Smooth muscle cell (in vitro differentiated cells): ENCODE results near the gene PEPD. TPM values are rescaled to one million over a fixed set of nuclear protein-coding genes. Genes with fewer than 3 reads are reported as not detected.

Experiments
- DNase-seq: peaks from one replicate; lab custom pipeline; 2025; ENCODE audit not compliant: unreplicated experiment; lab: John Stamatoyannopoulos, UW
- H2AFZ ChIP-seq: fragments of 200-600 bp; sonication (generic); 2 replicates; pipeline ENCODE4 v1.6.0; 2016; ENCODE audit warnings: antibody characterized with exemption, low read depth, mild to moderate bottlenecking
- H3F3A ChIP-seq: fragments of 200-600 bp; sonication (generic); 2 replicates; pipeline ENCODE4 v1.6.0; 2017; ENCODE audit warnings: antibody characterized with exemption, low read depth
- H3K27ac ChIP-seq: fragments of 200-600 bp; sonication (generic); 2 replicates; pipeline ENCODE4 v1.5.1; 2016; ENCODE audit warnings: low read depth, mild to moderate bottlenecking
- H3K27me3 ChIP-seq: fragments of 200-600 bp; sonication (generic); 2 replicates; pipeline ENCODE4 v1.6.1; 2016; ENCODE audit warnings: low read depth, mild to moderate bottlenecking
- H3K36me3 ChIP-seq: fragments of 200-600 bp; sonication (generic); 2 replicates; pipeline ENCODE4 v1.5.1; 2016; ENCODE audit warnings: low read depth
- H3K4me1 ChIP-seq: fragments of 200-600 bp; sonication (generic); 2 replicates; pipeline ENCODE4 v1.5.1; 2016; ENCODE audit warnings: low read depth
- H3K4me2 ChIP-seq: fragments of 200-600 bp; sonication (generic); 2 replicates; pipeline ENCODE4 v1.6.0; 2016; ENCODE audit warnings: mild to moderate bottlenecking
- H3K4me3 ChIP-seq: fragments of 200-600 bp; sonication (generic); 2 replicates; pipeline ENCODE4 v1.5.1; 2016; ENCODE audit warnings: mild to moderate bottlenecking
- H3K79me2 ChIP-seq: fragments of 200-600 bp; sonication (generic); 2 replicates; pipeline ENCODE4 v1.6.0; 2016; ENCODE audit warnings: low read depth, mild to moderate bottlenecking
- H3K9ac ChIP-seq: fragments of 200-600 bp; sonication (generic); 2 replicates; pipeline ENCODE4 v1.6.0; 2016; ENCODE audit warnings: low read depth
- H3K9me3 ChIP-seq: fragments of 200-600 bp; sonication (generic); replicated peaks from 2 replicates; pipeline ENCODE4 v1.5.1; 2016; ENCODE audit warnings: low read depth
- H4K20me1 ChIP-seq: fragments of 200-600 bp; sonication (generic); 2 replicates; pipeline ENCODE4 v1.6.0; 2016; ENCODE audit warnings: low read depth
- WGBS: methylation state at CpG from one replicate; pipeline ENCODE4 v1.1.7; 2016; ENCODE audit warnings: low lambda C conversion rate; 5-methylcytosine and 5-hydroxymethylcytosine counted together
- polyA plus RNA-seq: library from polyadenylated mRNA; unstranded; fragments of >200 nt; fragmentation: Nextera tagmentation; extraction: Ambion mirVana; gene quantifications from 2 replicates; pipeline ENCODE4 v1.2.1, GENCODE V29; 2016
- total RNA-seq: library from RNA; depleted of rRNA; stranded (reverse); fragments of >200 nt; gene quantifications from 2 replicates; pipeline ENCODE4 v1.2.3, GENCODE V29; 2014
- TF ChIP-seq, protein P1 (sequence below): fragments of 200-600 bp; sonication (generic); IDR thresholded peaks from 2 replicates; pipeline ENCODE4 v1.5.1; 2017; ENCODE audit warnings: borderline replicate concordance, mild to moderate bottlenecking, antibody characterized with exemption; ENCODE audit not compliant: insufficient read depth, poor library complexity, severe bottlenecking

PEPD gene
- total and polyA plus RNA-seq, 2 experiments from 2014 or later: 57.2 to 70.4 TPM

DNA sequence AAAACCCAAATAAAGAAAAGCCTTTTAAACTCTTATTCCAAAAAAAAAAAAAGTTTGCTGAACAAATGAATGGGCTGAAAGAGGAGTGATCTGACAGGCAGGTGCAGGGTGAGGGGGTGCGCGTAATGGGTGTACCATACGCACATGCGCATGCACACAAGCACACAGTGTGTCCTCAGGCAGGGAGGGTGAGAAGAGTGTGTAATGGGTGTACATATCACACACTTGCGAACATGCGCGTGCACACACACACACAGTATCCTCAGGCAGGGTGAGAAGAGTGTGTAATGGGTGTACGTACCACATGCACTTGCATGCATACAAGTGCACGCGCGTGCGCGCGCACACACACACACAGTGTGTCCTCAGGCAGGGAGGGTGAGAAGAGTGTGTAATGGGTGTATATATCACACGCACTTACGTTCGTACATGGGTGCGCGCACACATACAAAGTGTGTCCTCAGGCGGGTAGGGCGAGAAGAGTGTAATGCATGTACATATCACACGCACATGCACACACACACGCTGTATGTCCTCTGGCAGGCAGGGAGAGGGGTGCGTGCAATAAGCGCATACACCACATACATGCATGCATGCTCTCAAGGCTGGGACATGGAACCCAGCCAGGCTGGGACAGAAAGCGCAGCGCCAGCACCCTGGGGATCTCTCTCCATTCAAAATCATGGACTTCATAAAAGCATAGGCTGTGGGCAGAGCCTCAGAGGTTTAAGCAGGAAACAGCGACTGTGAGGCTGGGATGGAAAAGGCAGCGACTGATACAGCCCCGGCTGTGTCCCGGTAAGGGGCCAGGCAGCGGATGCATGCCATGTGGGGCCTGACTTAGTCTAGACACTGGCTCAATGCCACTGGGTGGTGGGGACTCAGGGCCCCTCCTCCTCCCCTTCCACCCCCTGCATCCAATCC lies 77.7 kb downstream of the PEPD start:
- TF ChIP-seq, protein P1, sequence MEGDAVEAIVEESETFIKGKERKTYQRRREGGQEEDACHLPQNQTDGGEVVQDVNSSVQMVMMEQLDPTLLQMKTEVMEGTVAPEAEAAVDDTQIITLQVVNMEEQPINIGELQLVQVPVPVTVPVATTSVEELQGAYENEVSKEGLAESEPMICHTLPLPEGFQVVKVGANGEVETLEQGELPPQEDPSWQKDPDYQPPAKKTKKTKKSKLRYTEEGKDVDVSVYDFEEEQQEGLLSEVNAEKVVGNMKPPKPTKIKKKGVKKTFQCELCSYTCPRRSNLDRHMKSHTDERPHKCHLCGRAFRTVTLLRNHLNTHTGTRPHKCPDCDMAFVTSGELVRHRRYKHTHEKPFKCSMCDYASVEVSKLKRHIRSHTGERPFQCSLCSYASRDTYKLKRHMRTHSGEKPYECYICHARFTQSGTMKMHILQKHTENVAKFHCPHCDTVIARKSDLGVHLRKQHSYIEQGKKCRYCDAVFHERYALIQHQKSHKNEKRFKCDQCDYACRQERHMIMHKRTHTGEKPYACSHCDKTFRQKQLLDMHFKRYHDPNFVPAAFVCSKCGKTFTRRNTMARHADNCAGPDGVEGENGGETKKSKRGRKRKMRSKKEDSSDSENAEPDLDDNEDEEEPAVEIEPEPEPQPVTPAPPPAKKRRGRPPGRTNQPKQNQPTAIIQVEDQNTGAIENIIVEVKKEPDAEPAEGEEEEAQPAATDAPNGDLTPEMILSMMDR: no peak
- H3K36me3 ChIP-seq: no peaks in the 10 kb centered on the region
- WGBS: 95% methylated on average over 32 of the region's 32 CpGs
- DNase-seq: no peak
- no peak overlapping the region for H2AFZ ChIP-seq
- no peaks in the 10 kb centered on the region for H3K27me3 ChIP-seq
- no peaks in the 10 kb centered on the region for H3K9me3 ChIP-seq
- no peaks in the 10 kb centered on the region for H3K79me2 ChIP-seq
- no peak overlapping the region for H3K27ac ChIP-seq
- no peak overlapping the region for H3K9ac ChIP-seq
- H3K4me1 ChIP-seq: no peaks in the 10 kb centered on the region
- H3K4me2 ChIP-seq: no peak overlapping the region
- H3F3A ChIP-seq: no peaks in the 10 kb centered on the region
- no peaks in the 10 kb centered on the region for H4K20me1 ChIP-seq
- H3K4me3 ChIP-seq: no peak overlapping the region

DNA sequence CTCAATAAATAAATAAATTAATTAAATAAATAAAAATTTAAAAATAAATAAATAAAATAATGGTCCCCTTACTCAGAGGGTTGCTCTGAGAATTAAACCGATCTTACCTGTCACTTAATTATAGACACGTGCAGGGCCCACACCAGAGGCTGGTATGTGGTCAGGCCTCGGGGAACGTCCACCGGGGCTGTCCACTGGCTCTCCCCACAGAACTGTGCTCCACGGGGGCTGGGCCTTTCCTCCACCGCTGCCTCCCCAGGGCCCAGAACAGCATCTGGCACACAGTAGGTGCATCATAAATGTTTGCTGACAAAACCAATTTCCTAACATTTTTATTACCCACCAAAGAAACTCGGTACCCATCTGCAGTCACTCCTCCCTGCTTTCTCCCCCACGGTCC lies 78.9 kb downstream of the PEPD start:
- Histone ChIP-seq H3K36me3 (no peaks in the 10 kb centered on the region), H3K4me1 (no peaks in the 10 kb centered on the region), H3K79me2 (no peaks in the 10 kb centered on the region), H3K9me3 (no peaks in the 10 kb centered on the region), H2AFZ (no peak overlapping the region), H3K27me3 (no peaks in the 10 kb centered on the region), H3K4me2 (no peak overlapping the region), H3F3A (no peaks in the 10 kb centered on the region), H4K20me1 (no peaks in the 10 kb centered on the region), H3K27ac (no peak overlapping the region), H3K4me3 (no peak overlapping the region), H3K9ac (no peak overlapping the region)
- TF ChIP-seq, protein P1: no peak
- no peak for DNase-seq
- WGBS: 96% methylated on average over 9 of the region's 9 CpGs

DNA sequence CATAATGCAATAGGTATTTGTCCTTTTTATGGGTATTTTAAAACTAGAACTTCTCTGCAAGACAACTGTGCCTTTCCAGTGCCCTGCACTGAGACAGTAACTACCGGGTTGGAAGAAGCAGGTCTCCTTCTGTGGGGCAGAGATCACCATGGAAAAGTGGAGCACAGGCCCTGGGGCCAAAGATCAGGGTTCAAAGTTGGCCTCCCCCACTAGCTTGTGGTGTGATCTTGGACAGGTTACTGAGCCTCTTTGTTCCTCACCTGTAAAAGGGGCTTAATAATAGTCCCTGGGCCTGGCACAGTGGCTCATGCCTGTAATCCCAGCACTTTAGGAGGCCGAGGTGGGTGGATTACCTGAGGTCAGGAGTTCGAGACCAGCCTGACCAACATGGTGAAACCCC lies 79.8 kb downstream of the PEPD start:
- Histone ChIP-seq H3K4me2 (no peak overlapping the region), H4K20me1 (no peaks in the 10 kb centered on the region), H3F3A (no peaks in the 10 kb centered on the region), H3K9ac (no peak overlapping the region), H3K79me2 (no peaks in the 10 kb centered on the region), H3K36me3 (no peaks in the 10 kb centered on the region), H2AFZ (no peak overlapping the region), H3K4me1 (no peaks in the 10 kb centered on the region), H3K27me3 (no peaks in the 10 kb centered on the region), H3K9me3 (no peaks in the 10 kb centered on the region), H3K4me3 (no peak overlapping the region), H3K27ac (no peak overlapping the region)
- DNase-seq: no peak
- TF ChIP-seq, protein P1: no peak
- 98% methylated on average over 3 of the region's 3 CpGs for WGBS

DNA sequence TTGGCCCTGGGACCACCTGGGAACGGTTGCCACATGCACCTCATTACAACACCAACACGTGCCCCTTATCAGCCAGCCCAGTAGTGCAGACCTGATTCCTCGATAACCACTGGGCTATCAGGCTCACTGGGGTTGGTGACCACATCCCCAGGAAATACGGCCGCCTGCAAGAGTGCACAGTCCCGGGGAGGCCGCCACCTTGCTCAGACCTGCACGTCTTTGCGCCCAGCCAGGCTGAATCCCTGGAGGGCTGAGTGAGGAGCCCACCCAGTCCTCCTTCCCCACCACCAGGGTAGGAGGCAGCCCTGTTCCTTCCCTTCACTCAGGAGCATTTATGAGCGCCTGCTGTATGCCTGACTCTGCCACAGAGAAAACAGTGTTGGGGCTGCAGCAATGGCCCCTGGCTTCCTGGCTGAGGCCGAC lies 80.3 kb downstream of the PEPD start:
- Histone ChIP-seq H2AFZ (no peak overlapping the region), H3K4me3 (no peak overlapping the region), H3K27me3 (no peaks in the 10 kb centered on the region), H3K4me2 (no peak overlapping the region), H3K9ac (no peak overlapping the region), H4K20me1 (no peaks in the 10 kb centered on the region), H3K9me3 (no peaks in the 10 kb centered on the region), H3K79me2 (no peaks in the 10 kb centered on the region), H3K4me1 (no peaks in the 10 kb centered on the region), H3K36me3 (no peaks in the 10 kb centered on the region), H3F3A (no peaks in the 10 kb centered on the region), H3K27ac (no peak overlapping the region)
- 94% methylated on average over 11 of the region's 11 CpGs for WGBS
- no peak for DNase-seq
- TF ChIP-seq, protein P1: no peak
